Endothelial cell of umbilical vein (primary cell): ENCODE data around the gene AGK.

Experiments used
- CTCF ChIP-seq, 2 donors: IDR thresholded peaks; 1 replicate in 1 of 2; 2 replicates in 1 of 2; pipeline ENCODE4 v1.5.1; 2011; ENCODE audit warnings: low read length in 2 of 2, mild to moderate bottlenecking in 2 of 2, moderate library complexity in 2 of 2, control low read depth in 1 of 2, inconsistent platforms in 1 of 2, low read depth in 1 of 2; ENCODE audit not compliant: insufficient read depth in 1 of 2; ENCODE audit errors: extremely low read depth in 1 of 2
- EZH2 ChIP-seq: IDR thresholded peaks from 2 replicates; pipeline ENCODE4 v1.6.1; 2012; ENCODE audit warnings: borderline replicate concordance, low read depth, mild to moderate bottlenecking, moderate library complexity, low read length, inconsistent platforms; ENCODE audit not compliant: severe bottlenecking
- JUN ChIP-seq: IDR thresholded peaks from 2 replicates; pipeline ENCODE4 v1.6.1; 2011; ENCODE audit warnings: borderline replicate concordance, low read depth; ENCODE audit not compliant: insufficient read length, insufficient read depth
- MYC ChIP-seq: IDR thresholded peaks from one replicate; pipeline ENCODE4 v1.6.1; 2011; ENCODE audit warnings: mild to moderate bottlenecking, low read depth, low read length

- TF ChIP-seq CTCF (IDR thresholded peaks at IDR 0.05; ENCODE audit: extremely low read depth in 1 of 2, insufficient read depth in 1 of 2, low read depth in 1 of 2, low read length in 2 of 2) (no peak), MYC (no peak), EZH2 (no peak), JUN (no peak)
These were observed 140.8 kb downstream of the AGK start for GRCh38 chr7:141691961-141692360.
